HG03378 (cell line): ENCODE data around the gene PHF21B.
"Not testable (repeated sequence)": the region's sequence is repeated elsewhere in the genome, so short reads cannot be mapped to it uniquely, and the experiment has no call there.

Experiments
- ATAC-seq: cut with Tn5 transposase; IDR thresholded peaks from one replicate; pipeline ENCODE4 v1.9.1; 2021; ENCODE audit warnings: mild to moderate bottlenecking, moderate library complexity; ENCODE audit not compliant: unreplicated experiment

PHF21B gene

DNA sequence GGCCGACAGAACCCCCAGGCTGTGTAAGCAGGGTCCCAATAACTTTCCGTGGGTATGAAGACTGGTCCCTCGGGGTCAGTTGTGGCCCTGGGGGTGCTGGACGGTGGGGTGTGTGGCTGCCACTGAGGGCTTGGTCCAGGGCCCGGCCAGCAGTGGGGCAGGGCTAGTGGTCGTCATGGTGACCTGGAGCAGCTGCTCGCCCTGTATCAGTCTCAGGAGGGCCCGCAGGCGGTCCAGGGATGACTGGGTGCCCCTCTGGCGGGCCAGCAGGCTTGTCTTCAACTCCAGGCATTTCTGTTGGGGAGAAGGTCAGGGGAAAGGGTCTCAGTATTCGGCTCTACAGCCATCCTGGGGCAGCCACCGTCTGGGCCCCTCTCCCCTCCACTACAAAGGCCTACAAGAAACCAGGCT is 126.8 kb downstream of the PHF21B start:
- ATAC-seq: no peak

DNA sequence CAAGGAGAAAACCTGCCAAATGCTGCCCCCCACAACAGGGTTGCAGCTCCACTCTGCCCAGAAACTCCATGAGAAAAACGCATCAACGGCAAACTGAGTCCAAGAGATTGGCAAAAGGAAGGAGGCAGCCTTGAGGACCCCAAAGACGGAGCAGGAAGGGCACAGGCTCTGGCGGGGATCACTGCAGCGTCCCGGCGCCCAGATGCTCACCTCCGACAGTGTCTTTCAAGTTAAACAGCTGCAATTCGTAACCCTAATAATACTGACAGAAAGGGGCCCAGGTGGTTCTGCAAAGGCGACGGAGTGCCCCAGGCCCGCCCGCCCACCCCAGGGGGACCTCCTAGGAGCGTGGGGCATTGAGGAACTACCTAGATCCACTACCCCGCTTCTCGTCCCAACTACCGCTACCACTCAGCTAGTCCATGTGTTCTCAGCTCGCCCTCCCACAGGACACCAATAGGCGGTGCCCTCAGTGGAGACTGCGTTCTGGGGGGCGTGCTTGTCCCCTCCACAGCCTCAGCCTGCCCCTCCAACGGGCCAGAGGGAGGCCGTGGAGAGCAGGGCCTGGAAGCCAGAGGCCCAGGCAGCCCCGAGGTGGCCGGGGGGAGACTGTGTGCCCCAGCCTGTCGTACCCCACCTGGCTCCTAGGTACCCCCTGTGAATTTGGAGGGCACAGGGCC is 127.4 kb downstream of the PHF21B start:
- ATAC-seq: no peak

DNA sequence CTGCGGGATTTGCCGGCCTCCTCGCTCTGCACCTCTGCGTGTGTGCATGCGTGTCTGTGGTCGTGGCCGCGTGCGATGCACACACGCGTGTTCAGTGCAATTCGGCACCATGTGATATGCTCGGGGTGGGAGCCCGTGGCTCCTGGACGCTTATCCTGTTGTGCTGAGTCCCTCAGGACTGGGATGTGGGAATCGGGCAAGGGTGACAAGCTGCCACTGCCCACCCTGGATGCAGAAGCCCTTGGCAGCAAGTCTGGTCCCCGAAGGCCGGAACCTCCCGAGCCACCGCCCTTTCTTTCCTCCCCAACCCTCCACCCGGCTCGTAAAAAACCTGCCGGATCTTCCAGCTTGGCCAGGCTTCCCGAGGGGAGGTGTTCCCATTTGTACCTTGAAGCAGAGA is 128.2 kb downstream of the PHF21B start:
- ATAC-seq: no peak

DNA sequence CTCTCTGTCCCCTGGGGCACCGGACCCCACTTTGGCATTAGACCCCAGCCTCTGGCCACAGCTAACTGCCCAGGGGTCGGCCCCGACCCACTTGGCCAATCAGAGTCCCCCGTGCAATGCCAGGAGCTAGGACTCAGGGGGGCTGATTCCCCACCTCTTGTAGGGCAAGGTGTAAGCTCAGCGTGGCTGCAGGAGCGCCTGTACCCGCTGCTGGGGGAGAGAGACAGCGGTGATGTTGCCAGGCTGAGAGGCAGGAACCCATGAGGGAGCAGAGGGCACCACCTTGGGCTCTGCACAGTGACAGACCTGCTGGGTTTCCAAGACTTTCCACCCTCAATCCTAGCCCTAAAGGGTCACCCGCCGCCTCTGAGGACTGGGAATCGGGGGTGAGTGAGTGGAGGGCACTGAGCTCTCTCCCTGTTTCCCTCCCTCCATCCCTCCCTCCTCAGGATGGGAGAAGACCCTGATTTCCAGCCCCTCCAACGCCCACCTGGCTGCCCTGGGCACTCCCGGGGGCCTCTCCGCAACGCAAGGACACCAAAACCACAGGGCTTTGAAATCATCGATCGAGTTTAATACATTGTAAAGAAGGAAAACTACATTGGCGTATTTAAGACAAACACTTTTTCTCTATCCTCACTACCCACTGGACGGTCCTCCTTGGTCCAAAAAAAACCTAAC is 129.1 kb downstream of the PHF21B start:
- no peak for ATAC-seq

DNA sequence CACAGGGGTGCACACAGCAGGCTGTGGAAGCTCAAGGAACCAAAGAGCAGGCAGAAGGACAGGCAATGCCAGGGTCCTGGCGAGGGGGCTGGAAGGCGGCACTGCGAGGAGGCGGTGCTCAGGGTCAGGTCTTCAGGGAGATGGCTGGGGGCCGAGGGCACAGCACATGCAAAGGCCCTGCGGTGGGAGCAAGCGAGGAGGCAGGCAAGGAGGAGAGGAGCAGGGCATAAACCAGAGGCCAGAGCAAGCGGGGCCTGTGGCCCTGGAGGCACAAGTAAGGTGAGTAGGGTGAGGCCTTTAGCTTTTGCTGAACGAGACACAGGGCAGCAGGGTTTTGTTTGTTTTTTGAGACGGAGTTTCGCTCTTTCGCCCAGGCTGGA is 130.5 kb downstream of the PHF21B start:
- ATAC-seq: no peak

DNA sequence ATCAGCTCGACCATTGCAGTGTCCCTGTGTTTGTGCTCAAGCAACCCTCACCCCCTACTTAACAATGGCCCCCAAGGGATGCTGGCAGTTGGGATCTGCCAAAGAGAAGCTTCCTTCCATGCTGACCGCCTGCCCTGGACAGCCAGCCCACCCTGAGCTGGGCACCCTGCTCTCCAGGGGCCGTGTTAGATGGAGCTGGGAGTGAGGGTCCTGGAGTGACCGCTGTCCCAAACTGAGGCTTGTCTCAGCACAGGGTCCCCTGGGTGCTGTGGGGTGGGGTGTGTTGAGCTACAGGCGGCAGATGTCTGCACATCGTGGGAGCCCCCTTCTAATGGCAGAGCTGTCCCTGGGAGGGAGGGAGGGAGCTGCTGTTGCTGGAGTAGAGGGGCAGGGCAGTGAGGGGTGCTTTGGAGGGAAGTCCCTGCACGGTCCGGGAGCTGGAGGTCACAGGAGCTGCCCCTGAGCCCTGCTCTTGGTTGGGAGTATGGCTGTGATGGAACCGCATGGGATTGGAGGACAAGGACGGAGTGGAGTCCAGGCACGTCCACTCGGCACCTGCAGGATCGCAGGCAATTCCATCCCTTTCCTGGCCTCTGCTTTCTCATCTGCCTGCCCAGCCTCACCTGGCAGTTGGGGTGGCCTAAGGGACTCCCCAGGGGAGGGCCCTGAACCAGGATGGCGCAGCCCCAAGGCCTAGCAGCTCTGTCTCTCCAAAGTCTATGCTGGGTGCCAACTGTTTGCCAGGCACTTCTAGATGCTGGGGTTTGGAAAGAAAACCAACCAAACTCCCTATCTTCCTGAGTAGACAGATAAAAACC is 131.1 kb downstream of the PHF21B start:
- no peak for ATAC-seq

DNA sequence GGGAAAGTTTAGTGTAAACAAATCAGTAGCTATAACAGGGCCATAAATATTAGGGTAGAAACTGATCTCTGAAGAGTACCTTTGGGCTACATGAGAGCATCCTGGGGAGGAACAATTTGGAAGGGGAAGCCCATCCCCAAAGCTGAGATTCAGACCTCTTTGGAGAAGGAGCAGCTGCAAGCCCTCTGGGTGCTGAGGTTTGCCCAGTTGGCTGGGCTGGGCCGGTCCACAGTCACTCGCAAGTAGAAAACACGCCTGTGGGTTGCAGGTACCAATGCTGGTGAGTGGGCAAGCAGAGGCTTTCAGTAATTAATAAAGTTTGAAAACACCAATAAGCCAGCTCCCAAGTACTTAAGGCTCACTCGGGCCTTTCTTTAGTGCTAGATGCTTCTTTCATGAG is 132.9 kb downstream of the PHF21B start:
- ATAC-seq: no peak

DNA sequence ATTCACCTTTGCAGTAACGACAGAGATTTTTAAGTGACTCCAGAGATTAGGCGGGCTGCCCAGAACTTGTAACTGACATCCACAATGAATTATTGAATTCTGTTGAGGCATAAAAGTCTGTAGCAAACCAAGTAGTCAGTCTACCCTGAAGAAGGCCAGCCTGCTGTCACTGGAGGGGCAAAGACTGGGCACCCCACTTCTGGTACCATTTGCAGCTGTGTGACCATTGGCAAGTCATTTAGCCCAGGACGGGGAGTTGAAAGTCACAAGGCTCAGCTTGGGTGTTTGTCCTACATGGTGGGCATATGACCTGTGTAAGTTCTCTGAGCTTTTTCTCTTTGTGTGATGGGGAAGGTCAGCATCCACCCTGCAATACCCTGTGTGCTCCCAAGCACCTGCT is 138.0 kb downstream of the PHF21B start:
- no peak for ATAC-seq

DNA sequence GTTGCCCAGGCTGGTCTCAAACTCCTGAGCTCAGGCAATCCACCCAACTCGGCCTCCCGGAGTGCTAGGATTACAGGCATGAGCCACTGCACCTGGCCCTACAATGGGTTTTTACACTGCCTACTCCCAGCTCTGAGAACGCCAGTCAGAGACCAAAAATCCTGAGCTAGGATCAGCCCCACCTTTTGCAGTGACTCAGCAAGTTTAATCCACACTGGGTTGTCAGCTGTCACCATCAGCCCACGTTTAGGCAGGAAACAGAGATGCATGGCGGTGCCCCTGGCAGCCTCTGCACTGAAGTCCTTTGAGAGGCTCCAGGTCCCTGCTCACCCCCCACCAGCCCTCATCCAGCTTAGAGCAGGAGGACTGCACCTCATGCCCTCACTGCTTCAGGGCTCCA is 139.8 kb downstream of the PHF21B start:
- ATAC-seq: no peak

DNA sequence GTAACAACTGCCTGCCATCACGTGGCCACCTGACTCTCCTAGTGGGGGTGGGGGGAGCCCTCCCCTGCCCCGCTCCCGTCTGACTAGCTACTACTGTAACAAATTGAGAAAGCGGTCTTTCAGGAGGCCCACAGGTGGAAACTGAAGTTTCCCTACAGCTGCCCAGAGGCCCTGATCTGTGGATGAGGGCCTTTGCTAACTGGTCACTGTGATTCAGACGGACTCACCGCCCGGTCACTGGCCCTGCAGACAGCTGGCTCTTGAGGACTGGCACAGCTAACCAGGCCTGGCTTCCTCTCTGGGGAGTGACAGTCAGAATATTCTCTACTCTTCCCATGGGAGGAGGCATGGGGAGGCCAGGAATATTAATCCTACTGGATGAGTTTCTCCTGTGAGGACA is 140.6 kb downstream of the PHF21B start:
- no peak for ATAC-seq

DNA sequence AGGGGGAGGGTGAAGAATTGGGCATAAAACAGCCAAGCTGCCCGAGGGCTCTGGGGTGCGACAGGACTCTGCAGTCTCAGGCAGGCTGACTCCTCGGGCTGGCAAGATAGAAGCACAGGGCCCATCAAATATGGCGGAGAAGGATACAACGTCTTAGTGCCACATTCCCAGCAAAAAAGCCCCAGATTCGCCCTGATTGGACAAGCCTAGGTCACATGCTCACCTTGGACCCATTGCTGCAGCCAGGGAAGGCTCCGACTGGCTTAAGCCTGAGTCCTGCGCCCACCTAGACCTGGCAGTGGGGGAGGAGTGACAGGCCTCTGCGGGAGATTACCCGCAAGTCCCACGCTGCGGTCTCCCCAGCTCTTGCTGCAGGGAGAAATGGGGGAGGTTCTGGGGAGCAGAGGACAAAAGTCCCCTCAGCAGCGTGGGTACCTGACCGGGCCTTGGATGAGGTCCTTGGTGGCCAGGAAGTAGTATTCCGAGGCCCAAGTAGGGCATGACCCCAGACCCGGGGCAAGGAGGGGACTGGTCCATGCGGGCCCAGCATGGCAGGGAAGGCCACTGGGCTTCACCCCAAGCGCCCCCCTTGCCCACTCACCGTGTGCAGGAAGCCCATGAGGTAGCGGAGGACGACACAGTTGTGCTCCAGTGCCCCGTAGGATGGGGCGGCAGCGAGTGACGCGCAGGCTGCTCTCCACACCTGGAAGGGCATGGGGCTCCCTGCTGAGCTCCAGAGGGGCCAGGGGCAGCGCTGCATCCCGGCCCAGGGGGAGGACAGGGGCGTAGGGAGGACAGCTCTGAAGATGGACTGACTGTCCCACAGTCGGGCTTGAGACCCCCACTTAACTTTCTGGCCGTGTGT is 144.4 kb downstream of the PHF21B start:
- ATAC-seq: no peak

DNA sequence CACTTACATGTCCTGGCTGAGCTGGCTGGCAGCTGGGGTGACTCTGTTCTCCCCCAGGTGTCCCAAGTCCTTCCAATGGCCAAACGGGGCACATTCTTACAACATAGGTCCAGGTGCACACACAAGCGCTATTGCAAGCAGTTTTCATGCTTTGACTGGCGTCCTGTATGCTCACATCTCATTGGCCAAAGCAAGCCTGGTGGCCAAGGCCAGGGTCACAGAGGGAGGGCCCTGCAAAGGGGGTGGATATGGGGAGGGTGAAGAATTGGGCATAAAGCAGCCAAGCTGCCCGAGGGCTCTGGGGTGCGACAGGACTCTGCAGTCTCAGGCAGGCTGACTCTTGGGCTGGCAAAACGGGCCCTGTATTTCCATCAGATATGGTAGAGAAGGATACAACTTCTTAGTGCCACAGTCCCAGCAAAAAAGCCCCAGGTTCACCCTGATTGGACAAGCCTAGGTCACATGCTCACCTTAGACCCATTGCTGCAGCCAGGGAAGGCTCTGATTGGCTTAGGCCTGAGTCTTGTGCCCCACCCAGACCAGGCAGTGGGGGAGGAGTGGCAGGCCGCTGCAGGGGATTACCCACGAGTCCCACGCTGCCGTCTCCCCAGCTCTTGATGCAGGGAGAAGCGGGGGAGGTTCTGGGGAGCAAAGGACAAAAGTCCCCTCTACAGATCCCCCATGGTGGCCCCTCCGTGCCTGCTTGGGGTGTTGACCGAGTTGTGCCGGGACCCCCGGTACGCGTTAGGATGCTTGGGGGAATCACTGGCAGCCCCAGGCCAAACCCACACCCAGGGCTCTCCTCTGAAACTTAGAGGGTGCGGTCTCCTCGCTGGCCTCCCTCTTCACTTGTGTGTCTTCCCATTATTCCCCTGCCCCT is 146.6 kb downstream of the PHF21B start:
- ATAC-seq: no peak

DNA sequence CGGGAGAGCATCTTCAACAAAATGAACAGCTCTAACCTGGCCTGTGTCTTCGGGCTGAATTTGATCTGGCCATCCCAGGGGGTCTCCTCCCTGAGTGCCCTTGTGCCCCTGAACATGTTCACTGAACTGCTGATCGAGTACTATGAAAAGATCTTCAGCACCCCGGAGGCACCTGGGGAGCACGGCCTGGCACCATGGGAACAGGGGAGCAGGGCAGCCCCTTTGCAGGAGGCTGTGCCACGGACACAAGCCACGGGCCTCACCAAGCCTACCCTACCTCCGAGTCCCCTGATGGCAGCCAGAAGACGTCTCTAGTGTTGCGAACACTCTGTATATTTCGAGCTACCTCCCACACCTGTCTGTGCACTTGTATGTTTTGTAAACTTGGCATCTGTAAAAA is 147.5 kb downstream of the PHF21B start:
- no peak for ATAC-seq

DNA sequence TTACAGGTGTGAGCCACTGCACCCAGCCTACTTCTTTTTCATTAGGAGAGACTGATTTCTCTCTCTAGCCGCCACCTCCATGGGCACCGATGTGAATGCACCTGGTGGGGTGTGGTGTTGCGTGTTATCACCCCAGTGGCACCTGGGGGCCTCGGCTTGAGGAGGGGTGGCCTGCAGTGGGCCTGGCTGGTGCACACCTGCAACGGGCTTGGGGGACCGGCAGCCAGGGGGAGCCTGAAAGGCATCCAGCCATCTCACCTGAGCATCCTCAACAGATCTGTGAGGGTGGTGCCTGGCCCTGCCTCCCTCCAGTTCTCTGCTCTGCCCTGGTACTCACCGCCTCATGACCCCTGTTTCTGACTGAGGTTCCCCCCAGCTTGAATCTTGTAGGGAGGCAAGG is 148.6 kb downstream of the PHF21B start:
- ATAC-seq: no peak

DNA sequence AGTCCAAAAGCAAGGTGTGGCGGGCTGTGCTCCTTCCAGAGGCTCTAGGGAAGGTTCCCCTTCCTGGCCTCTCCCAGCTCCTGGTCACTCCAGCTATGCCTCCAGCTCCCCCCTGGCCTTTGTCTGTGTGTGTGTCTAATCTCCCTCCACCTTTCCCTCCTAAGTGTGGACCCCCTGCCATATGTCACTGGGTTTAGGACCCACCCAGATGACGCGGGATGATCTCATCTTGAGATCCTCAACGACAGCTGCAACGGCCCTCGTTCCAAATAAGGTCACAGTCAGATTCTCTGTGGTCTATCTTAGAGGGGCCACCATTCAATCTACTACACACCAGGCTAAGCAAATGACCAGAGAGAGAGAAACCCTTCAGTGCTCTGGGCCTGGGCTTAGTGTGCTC is 149.5 kb downstream of the PHF21B start:
- ATAC-seq: no peak

DNA sequence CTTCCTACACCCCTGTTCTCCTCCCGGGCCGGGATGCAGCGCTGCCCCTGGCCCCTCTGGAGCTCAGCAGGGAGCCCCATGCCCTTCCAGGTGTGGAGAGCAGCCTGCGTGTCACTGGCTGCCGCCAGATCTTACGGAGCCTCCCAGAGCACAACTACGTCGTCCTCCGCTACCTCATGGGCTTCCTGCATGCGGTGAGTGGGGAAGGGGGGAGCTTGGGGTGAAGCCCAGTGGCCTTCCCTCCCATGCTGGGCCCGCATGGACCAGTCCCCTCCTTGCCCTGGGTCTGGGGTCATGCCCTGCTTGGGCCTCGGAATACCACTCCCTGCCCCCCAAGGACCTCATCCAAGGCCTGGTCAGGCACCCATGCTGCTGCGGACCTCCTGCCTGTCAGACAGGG is 150.2 kb downstream of the PHF21B start:
- ATAC-seq: no peak

DNA sequence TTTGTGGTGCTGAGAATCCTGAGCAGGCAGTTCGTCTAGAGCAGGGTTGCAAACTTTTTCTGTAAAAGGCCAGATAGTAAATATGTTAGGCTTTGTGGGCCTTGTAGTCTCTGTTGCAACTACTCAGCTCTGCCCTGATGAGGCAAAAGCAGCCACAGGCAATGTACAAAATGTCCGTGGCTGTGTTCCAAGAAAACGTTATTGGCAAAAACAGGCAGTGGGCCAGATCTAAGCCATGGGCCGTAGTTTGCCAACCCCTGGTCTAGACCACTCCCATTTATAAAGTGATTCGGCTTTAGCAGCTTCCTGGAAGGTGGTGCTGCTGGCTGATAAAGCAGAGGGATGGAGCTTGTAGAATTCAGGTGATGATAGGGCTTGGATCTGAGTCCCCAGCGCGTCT is 151.0 kb downstream of the PHF21B start:
- ATAC-seq: not testable (repeated sequence)

DNA sequence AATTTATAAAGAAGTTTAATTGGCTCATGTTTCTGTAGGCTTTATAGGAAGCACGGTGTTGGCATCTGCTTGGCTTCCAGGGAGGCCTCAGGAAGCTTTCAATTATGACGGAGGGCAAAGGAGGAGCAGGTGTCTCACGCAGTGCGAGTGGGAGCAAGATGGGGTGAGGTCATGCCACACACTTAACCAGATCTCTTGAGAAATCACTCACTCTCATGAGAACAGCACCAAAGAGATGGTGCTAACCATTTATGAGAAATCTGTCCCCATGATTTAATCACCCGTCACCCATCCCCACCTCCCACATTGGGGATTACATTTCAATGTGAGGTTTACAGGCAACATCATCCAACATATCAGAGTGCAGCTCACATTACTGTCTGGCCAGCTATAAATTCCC is 153.9 kb downstream of the PHF21B start:
- no peak for ATAC-seq

DNA sequence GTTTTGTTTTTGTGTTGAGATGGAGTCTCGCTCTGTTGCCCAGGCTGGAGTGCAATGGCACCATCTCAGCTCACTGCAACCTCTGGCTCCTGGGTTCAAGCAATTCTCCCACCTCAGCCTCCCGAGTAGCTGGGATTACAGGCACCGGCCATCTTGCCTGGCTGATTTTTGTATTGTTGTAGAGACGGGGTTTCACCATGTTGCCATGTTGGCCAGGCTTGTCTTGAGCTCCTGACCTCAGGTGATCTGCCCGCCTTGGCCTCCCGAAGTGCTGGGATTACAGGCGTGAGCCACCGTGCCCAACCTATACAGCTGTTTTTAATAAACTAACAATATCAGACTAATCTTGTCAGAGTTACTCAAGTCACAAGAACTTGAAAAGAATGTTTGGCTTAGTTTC is 155.2 kb downstream of the PHF21B start:
- ATAC-seq: not testable (repeated sequence)

DNA sequence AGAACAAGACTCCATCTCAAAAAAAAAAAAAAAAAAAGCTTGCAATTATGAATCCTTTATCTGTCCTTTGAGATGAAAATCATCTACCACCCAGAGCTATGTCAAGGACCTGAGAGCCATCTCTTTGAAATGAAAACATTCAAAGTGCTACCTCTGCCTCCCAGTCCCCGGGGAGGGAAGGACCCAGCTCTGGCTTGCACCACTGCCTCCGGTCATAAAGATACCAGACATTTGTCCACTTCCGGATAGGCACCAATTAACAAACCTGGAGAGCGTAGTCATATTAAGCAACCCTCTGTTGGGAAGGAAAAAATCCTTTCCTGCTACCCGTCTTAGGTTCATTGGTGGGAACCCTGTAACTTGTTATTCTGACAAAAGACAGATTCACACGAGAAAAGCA is 158.9 kb downstream of the PHF21B start:
- no peak for ATAC-seq
